ENCODE data around the gene NMNAT2.

NMNAT2 gene

DNA sequence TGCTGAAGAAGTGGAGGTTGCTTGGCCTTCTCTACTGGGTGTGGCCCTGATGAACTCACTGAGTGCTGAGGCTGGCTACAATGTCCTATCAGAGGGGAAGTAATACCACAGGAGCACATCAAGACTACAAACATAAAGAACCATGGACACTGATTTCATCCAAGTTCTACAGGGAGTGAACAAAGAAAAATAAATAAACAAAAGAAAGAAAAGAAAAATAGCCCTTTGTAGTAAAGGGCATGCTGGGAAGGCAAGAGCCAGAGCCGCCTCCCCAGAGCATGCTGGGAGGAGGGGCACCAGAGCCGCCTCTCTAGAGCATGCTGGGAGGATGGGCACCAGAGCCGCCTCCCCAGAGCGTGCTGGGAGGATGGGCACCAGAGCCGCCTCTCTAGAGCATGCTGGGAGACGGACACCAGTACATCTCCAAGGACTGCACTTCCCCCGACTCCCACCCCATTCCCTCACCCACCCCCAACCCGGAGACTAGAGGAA is 166.2 kb downstream of the NMNAT2 start:
- no peaks in the 10 kb centered on the region for H3K4me1 ChIP-seq (ENCODE audit: control insufficient read depth, insufficient read depth, low read length)
- no peak overlapping the region for H3K4me3 ChIP-seq (ENCODE audit: low read length)
- H3K36me3 ChIP-seq (ENCODE audit: control insufficient read depth, insufficient read depth, low read length) = no peaks in the 10 kb centered on the region
- H3K27ac ChIP-seq (ENCODE audit: low read depth, low read length) = no peak overlapping the region
- H3K27me3 ChIP-seq (ENCODE audit: control insufficient read depth, insufficient read depth, low read length) = no peaks in the 10 kb centered on the region
- no peak overlapping the region for H3K9ac ChIP-seq (ENCODE audit: low read length)

DNA sequence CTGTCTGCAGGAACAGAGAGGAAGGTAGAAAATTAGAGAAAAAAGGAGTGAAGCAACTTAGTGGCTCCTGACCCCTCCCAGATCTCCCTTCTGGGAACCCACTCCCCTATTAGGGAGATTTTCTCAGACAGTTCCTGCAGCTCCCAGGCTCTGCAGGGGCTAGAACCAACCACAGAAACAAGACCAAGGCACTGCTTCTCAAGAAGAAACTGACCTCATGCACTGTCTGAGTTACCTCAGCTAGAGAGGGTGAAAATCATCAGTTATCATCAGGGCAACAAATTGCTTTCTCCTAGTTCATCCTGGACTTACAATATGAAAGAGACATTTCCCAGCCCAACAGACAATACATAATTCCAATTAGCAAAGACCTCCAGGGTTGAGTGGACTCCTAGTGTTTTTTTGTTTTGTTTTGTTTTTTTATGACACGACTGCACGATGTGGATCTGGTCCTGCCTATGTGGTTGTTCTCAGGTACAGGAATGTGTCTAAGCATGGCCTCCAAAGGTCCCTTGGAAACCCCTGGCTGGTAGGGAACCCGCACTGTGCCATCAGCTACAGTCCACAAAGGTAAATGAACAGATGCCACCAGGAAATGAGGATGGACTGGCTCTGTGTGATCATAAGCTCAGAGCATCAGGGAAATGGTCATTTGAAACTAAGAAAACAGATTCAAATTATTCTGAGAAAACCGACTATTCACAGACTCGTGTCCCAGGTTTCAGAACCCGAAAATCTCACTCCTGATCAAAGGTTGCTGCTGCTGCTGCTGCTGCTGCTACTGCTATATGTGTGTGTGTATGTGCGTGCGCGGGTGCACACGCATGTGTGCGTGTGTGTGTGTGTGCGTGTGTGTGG is 166.8 kb downstream of the NMNAT2 start:
- no peaks in the 10 kb centered on the region for H3K27me3 ChIP-seq (ENCODE audit: control insufficient read depth, insufficient read depth, low read length)
- H3K4me3 ChIP-seq (ENCODE audit: low read length) = no peak overlapping the region
- H3K9ac ChIP-seq (ENCODE audit: low read length) = no peak overlapping the region
- no peaks in the 10 kb centered on the region for H3K36me3 ChIP-seq (ENCODE audit: control insufficient read depth, insufficient read depth, low read length)
- H3K4me1 ChIP-seq (ENCODE audit: control insufficient read depth, insufficient read depth, low read length) = no peaks in the 10 kb centered on the region
- H3K27ac ChIP-seq (ENCODE audit: low read depth, low read length) = no peak overlapping the region

DNA sequence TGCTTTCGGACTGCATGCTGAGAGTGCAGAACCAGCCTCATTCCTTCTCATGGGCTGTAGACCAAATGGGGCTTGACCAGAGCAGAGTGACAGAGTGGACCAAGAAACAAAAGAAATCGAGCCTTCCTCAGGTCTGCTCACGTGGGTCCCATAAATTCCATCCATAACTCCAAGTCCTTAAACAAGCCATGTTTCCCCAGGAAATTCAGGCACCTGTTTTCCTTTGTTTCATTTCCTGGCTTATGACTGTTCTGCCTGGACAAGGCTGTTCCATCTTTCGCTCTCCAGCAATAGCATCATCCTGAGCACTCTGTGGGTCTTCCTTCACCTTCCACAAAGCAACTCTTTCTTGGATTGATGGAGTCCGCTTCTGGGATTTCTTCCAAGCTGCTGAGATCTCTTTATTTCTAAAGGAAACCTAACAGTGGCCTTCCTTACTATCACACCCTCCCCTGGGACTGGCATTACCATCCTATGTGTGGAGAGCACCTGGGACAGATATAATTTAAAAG is 168.2 kb downstream of the NMNAT2 start:
- Histone ChIP-seq H3K36me3 (ENCODE audit: control insufficient read depth, insufficient read depth, low read length) (no peaks in the 10 kb centered on the region), H3K4me1 (ENCODE audit: control insufficient read depth, insufficient read depth, low read length) (no peaks in the 10 kb centered on the region), H3K4me3 (ENCODE audit: low read length) (no peak overlapping the region), H3K27ac (ENCODE audit: low read depth, low read length) (no peak overlapping the region), H3K27me3 (ENCODE audit: control insufficient read depth, insufficient read depth, low read length) (no peaks in the 10 kb centered on the region), H3K9ac (ENCODE audit: low read length) (no peak overlapping the region)

DNA sequence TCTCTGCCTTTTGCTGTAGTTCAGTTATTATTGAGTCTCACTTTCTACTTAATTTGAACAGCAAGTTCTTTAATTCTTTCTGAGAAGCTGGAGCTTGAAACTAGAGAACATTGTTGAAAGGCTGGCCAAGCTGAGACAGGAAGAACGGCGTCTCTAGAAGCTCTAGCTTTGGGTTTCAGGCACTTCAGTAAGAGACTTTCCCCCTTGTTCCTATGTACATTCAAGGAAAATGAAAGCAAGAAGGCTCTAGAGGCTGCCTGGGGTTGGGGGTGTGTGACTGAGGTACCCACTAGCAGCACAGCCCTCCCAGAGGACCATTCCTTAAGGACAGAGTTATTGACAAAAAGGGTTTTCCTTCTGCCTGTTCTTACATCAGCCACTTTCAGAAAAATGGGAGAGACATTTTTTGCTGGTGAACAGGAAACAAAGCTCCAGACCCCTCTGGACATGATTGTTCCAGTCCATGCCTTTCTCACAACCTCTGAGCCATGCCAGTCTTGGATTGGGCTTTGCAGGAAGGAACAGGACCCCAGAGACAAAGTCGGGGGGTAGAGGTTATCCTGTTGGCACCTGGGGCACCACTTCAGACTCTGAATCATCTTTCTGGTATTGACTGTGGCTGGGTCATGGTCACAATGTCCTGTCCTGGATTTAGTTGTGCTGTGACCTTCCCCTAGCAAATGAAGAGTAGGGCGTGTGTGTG is 169.0 kb downstream of the NMNAT2 start:
- no peak overlapping the region for H3K9ac ChIP-seq (ENCODE audit: low read length)
- H3K27ac ChIP-seq (ENCODE audit: low read depth, low read length) = no peak overlapping the region
- H3K4me1 ChIP-seq (ENCODE audit: control insufficient read depth, insufficient read depth, low read length) = no peaks in the 10 kb centered on the region
- H3K4me3 ChIP-seq (ENCODE audit: low read length) = no peak overlapping the region
- H3K36me3 ChIP-seq (ENCODE audit: control insufficient read depth, insufficient read depth, low read length) = no peaks in the 10 kb centered on the region
- no peaks in the 10 kb centered on the region for H3K27me3 ChIP-seq (ENCODE audit: control insufficient read depth, insufficient read depth, low read length)

DNA sequence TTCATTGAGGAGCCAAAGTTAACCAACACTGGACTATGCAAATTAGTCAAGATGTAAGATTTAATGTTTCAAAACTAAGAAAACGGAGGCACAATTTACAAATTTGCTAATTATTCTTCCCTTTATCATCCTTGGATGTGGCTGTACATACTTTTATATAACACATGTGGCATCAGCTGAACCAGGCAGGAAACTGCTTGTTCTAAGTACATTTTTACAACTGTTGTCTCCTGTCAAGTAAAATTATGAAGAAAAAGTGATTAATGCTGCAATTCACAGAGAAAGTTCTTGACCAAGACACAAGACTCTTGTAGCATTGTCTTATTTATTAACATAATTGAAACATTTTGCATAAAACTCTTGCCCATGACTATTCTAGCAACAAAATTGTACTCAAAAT is 170.2 kb downstream of the NMNAT2 start:
- no peak overlapping the region for H3K9ac ChIP-seq (ENCODE audit: low read length)

DNA sequence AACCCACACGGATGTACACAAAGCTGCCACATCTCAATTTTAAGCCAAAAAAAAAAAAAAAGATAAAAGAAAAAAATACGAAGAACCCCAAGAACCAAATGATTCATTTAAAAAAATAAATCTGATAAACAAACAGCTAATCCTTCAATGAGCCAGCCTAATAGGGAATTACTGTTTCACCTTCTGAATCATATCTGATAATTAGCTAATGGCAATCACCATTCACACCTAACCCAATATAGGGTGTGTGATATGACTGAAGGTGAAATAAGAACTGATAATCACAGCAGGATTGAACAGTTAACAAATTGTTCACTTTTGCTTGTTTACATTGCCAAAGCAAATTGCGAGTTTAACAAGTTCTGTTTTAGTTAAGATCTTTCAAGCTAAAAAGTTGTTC is 170.7 kb downstream of the NMNAT2 start:
- no peak overlapping the region for H3K27ac ChIP-seq (ENCODE audit: low read depth, low read length)
- H3K9ac ChIP-seq (ENCODE audit: low read length) = no peak overlapping the region
- H3K36me3 ChIP-seq (ENCODE audit: control insufficient read depth, insufficient read depth, low read length) = no peaks in the 10 kb centered on the region
- no peak overlapping the region for H3K4me3 ChIP-seq (ENCODE audit: low read length)
- H3K27me3 ChIP-seq (ENCODE audit: control insufficient read depth, insufficient read depth, low read length) = no peaks in the 10 kb centered on the region
- H3K4me1 ChIP-seq (ENCODE audit: control insufficient read depth, insufficient read depth, low read length) = no peaks in the 10 kb centered on the region

More for the DNA sequence above, 170.2 kb downstream of the NMNAT2 start:
- no peak overlapping the region for H3K4me3 ChIP-seq (ENCODE audit: low read length)
- H3K27ac ChIP-seq (ENCODE audit: low read depth, low read length) = no peak overlapping the region
- no peaks in the 10 kb centered on the region for H3K27me3 ChIP-seq (ENCODE audit: control insufficient read depth, insufficient read depth, low read length)
- H3K36me3 ChIP-seq (ENCODE audit: control insufficient read depth, insufficient read depth, low read length) = no peaks in the 10 kb centered on the region
- no peaks in the 10 kb centered on the region for H3K4me1 ChIP-seq (ENCODE audit: control insufficient read depth, insufficient read depth, low read length)

DNA sequence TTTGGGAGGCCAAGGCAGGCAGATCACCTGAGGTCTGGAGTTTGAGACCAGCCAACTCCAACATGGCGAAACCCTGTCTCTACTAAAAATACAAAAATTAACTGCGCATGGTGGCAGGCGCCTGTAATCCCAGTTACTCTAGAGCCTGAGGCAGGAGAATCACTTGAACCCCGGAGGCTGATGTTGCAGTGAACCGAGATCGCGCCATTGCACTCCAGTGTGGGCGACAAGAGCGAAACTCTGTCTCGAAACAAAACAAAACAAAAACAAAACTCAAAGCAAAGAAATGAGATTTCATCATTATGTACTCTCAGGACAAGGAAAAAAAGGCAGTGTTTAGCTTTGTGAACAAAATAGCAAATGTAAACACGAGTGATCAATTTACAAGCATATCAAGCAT is 171.1 kb downstream of the NMNAT2 start:
- Histone ChIP-seq H3K27me3 (ENCODE audit: control insufficient read depth, insufficient read depth, low read length) (no peaks in the 10 kb centered on the region), H3K27ac (ENCODE audit: low read depth, low read length) (no peak overlapping the region), H3K4me1 (ENCODE audit: control insufficient read depth, insufficient read depth, low read length) (no peaks in the 10 kb centered on the region), H3K4me3 (ENCODE audit: low read length) (no peak overlapping the region), H3K36me3 (ENCODE audit: control insufficient read depth, insufficient read depth, low read length) (no peaks in the 10 kb centered on the region), H3K9ac (ENCODE audit: low read length) (no peak overlapping the region)

DNA sequence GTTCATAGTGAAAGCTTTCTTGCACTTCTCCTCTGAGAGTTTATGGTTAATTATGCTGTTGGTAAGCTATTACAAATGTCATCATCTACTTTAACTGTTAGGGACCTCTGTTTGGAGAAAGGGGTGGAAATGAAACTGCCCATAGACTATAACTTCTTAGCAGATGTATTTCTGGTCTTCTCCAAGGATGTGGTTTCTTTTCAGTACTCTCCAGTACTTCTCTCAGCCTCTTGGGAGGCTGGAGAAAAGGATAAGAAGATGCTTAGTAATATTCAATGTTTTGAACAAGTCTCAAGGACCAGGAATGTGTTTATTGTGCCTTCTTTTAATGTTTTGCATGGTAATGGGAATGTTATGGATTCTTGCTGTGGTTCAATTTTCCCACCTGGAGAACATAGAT is 171.7 kb downstream of the NMNAT2 start:
- Histone ChIP-seq H3K27me3 (ENCODE audit: control insufficient read depth, insufficient read depth, low read length) (no peaks in the 10 kb centered on the region), H3K27ac (ENCODE audit: low read depth, low read length) (no peak overlapping the region), H3K4me3 (ENCODE audit: low read length) (no peak overlapping the region)

DNA sequence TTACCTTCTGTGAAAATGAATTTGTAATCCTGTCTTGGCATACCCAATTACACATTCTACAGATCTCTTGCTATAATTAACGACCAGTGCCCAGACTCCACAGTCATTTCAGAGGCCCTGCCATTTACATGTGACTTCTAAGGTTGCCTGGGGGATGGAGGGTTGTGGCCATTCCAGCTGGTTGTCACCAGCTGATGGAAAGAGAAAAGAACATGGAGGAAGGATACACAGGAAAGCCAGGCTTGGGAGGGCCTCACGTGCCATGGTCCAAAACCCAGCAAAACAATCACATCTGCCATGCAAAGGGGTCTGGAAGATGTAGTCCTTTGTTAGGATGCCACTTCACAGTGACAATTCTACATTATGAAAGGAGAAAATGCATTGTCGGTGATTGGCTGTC is 172.8 kb downstream of the NMNAT2 start:
- Histone ChIP-seq H3K27me3 (ENCODE audit: control insufficient read depth, insufficient read depth, low read length) (no peaks in the 10 kb centered on the region), H3K36me3 (ENCODE audit: control insufficient read depth, insufficient read depth, low read length) (no peaks in the 10 kb centered on the region), H3K27ac (ENCODE audit: low read depth, low read length) (no peak overlapping the region), H3K9ac (ENCODE audit: low read length) (no peak overlapping the region), H3K4me1 (ENCODE audit: control insufficient read depth, insufficient read depth, low read length) (no peaks in the 10 kb centered on the region), H3K4me3 (ENCODE audit: low read length) (no peak overlapping the region)

More for the DNA sequence above, 171.7 kb downstream of the NMNAT2 start:
- H3K4me1 ChIP-seq (ENCODE audit: control insufficient read depth, insufficient read depth, low read length) = no peaks in the 10 kb centered on the region
- no peaks in the 10 kb centered on the region for H3K36me3 ChIP-seq (ENCODE audit: control insufficient read depth, insufficient read depth, low read length)
- H3K9ac ChIP-seq (ENCODE audit: low read length) = no peak overlapping the region

DNA sequence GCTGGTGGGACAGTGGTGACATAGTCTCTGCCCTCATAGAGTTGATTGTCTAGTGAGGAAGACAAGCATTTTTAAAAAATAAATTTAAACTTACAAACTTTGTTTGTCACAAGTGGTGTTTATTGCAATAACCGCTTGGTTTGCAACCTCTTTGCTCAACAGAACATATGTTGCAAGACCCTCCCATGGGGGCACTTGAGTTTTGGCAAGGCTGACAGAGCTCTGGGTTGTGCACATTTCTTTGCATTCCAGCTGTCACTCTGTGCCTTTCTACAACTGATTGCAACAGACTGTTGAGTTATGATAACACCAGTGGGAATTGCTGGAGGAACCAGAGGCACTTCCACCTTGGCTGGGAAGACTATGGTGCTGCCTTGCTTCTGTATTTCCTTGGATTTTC is 173.7 kb downstream of the NMNAT2 start:
- no peak overlapping the region for H3K27ac ChIP-seq (ENCODE audit: low read depth, low read length)

DNA sequence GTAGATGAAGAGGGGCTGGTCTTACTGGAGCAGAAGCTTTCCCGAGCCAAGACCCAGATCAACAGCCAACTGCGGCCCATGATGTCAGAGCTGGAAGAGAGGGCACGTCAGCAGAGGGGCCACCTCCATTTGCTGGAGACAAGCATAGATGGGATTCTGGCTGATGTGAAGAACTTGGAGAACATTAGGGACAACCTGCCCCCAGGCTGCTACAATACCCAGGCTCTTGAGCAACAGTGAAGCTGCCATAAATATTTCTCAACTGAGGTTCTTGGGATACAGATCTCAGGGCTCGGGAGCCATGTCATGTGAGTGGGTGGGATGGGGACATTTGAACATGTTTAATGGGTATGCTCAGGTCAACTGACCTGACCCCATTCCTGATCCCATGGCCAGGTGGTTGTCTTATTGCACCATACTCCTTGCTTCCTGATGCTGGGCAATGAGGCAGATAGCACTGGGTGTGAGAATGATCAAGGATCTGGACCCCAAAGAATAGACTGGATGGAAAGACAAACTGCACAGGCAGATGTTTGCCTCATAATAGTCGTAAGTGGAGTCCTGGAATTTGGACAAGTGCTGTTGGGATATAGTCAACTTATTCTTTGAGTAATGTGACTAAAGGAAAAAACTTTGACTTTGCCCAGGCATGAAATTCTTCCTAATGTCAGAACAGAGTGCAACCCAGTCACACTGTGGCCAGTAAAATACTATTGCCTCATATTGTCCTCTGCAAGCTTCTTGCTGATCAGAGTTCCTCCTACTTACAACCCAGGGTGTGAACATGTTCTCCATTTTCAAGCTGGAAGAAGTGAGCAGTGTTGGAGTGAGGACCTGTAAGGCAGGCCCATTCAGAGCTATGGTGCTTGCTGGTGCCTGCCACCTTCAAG is 174.8 kb downstream of the NMNAT2 start:
- H3K27me3 ChIP-seq (ENCODE audit: control insufficient read depth, insufficient read depth, low read length) = no peaks in the 10 kb centered on the region
- H3K9ac ChIP-seq (ENCODE audit: low read length) = no peak overlapping the region
- peak overlapping the region; percentile 15 for H3K27ac ChIP-seq (ENCODE audit: low read depth, low read length)
- H3K4me1 ChIP-seq (ENCODE audit: control insufficient read depth, insufficient read depth, low read length) = no peaks in the 10 kb centered on the region
- H3K36me3 ChIP-seq (ENCODE audit: control insufficient read depth, insufficient read depth, low read length) = no peaks in the 10 kb centered on the region
- no peak overlapping the region for H3K4me3 ChIP-seq (ENCODE audit: low read length)

More for the DNA sequence above, 173.7 kb downstream of the NMNAT2 start:
- Histone ChIP-seq H3K4me3 (ENCODE audit: low read length) (no peak overlapping the region), H3K36me3 (ENCODE audit: control insufficient read depth, insufficient read depth, low read length) (no peaks in the 10 kb centered on the region), H3K4me1 (ENCODE audit: control insufficient read depth, insufficient read depth, low read length) (no peaks in the 10 kb centered on the region), H3K9ac (ENCODE audit: low read length) (no peak overlapping the region), H3K27me3 (ENCODE audit: control insufficient read depth, insufficient read depth, low read length) (no peaks in the 10 kb centered on the region)

DNA sequence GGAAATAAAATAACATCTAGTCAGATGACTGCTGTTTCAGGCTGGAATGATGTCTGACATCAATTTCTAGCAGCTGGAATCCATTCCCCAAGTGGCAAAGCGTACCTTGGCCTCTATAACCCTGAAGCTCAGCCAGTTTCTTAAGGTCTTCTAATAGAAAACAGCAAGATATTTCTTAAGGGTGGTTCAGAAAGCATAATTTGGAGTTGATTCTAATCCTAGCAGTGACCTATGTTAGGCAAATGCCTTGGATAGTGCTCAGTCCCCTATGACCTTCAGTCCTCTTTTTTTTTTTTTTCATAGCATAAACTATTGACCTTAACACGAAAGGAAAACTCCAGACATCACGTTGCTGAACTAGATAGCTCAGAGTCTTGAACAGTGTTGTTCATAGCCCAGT is 175.6 kb downstream of the NMNAT2 start:
- Histone ChIP-seq H3K4me1 (ENCODE audit: control insufficient read depth, insufficient read depth, low read length) (no peaks in the 10 kb centered on the region), H3K27me3 (ENCODE audit: control insufficient read depth, insufficient read depth, low read length) (no peaks in the 10 kb centered on the region), H3K9ac (ENCODE audit: low read length) (no peak overlapping the region), H3K4me3 (ENCODE audit: low read length) (no peak overlapping the region), H3K36me3 (ENCODE audit: control insufficient read depth, insufficient read depth, low read length) (no peaks in the 10 kb centered on the region), H3K27ac (ENCODE audit: low read depth, low read length) (no peak overlapping the region)
